ENCODE data around the gene FANCB.

Gene FANCB

DNA sequence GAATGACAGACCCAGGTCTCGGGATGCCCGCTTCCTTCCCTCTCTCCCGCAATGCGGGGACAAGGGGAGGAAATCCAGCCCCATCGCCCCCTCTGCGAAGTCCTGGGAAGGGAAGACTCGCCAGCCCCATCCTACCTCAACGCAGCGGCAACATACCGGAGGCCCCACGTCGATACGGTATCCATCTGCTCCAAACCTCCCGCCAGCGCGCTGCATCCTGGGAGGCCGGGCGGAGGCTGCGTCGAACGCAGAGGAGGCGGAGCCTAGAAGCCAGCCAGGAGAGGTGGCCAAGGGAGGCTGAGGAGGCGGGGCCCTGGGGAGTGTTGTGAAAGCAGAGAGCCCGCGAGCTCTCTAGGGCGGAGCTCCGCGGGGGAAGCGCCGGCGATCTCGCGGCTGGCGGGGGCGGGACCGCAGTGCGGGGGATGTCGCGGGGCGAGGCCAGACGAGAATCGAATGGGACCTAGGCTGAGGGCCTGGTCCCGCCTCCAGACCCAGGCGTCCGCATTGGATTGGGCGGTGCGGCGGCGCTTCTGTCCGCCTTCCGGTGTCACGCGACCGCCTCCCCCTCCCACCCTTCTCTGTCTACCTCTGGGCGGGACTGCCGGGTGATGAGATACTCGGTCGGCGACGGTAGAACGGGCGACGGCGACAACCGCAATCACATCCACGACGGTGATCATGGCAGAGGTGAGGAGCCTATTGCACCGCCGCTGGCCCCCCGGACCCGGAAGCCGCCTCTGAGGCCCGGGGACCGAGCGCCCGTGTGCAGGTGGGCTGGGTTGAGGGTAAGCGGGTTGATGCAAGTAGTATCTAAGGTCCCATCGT, at the start of gene FANCB, which contains the start of gene MOSPD2:
Gene FANCB (minus strand): TSS at position 219 of the 825 bp plus-strand sequence. CDS start 7,559 bp downstream, outside the sequence.
Gene MOSPD2 (plus strand): TSS at position 571 of the 825 bp plus-strand sequence. CDS start 108 bp downstream, at position 679.
- DNase-seq (peak; percentile 89), ATAC-seq (peak; percentile 97)
- peak within 1 kb of the TSS; percentile 80 for H3K4me3 Mint-ChIP-seq
- peak within 1 kb of the TSS; percentile 70 for H3K27ac Mint-ChIP-seq
- H3K9me3 Mint-ChIP-seq = no peaks in the 10 kb centered on the region
- peaks cover 23% of the 10 kb centered on the region for H3K4me1 Mint-ChIP-seq
- H3K36me3 Mint-ChIP-seq (ENCODE audit: low read depth) = peaks cover 18% of the 10 kb centered on the region
- H3K27me3 Mint-ChIP-seq = no peaks in the 10 kb centered on the region

DNA sequence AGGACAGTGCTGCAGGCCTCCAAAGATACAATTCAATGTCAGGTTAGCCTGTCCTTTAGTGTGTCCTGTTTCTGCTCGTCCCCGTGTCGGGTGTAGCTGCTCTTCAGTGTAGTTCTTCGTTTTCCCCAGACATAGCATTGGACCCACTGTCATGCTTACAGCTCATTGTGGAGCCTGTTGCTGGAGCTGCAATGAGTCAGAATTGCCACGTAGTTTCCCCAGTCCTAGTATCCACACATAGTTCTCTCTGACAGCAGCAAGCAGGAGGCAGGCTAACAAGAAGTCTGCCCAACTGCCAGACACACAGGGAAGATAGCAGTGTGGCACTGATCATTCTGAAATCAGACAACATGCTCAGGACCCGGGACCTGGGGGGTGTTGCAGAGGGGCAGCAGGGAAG, 49.6 kb upstream of the FANCB start:
- Mint-ChIP-seq H3K4me1 (no peaks in the 10 kb centered on the region), H3K36me3 (ENCODE audit: low read depth) (peaks cover 2% of the 10 kb centered on the region), H3K27ac (no peak overlapping the region), H3K27me3 (no peaks in the 10 kb centered on the region), H3K9me3 (no peaks in the 10 kb centered on the region), H3K4me3 (no peak overlapping the region)
- DNase-seq (no peak), ATAC-seq (peak; percentile 59)

DNA sequence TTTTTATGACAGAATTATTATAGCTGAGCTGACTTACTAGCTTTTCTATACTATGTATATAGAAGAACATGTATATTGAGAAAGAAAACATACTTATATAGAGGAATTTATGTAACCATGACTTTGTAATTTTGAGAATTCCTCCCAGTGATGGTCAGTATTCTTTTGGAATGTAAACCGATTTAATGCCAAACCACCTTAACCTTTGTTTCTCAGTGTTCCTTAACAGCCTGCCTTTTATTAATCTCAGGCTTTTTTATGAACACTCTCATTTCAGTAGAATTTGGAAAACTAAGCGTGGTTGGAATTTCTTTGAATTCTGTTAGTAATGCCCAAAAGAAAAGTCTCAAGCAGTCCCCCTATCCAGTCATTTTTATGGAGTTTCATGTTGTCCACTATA, 47.3 kb upstream of the FANCB start:
- no peaks in the 10 kb centered on the region for H3K27me3 Mint-ChIP-seq
- ATAC-seq = no peak
- H3K9me3 Mint-ChIP-seq = no peaks in the 10 kb centered on the region
- H3K4me3 Mint-ChIP-seq = no peak overlapping the region
- peaks cover 9% of the 10 kb centered on the region for H3K36me3 Mint-ChIP-seq (ENCODE audit: low read depth)
- no peak overlapping the region for H3K27ac Mint-ChIP-seq
- H3K4me1 Mint-ChIP-seq = no peaks in the 10 kb centered on the region
- DNase-seq = no peak

DNA sequence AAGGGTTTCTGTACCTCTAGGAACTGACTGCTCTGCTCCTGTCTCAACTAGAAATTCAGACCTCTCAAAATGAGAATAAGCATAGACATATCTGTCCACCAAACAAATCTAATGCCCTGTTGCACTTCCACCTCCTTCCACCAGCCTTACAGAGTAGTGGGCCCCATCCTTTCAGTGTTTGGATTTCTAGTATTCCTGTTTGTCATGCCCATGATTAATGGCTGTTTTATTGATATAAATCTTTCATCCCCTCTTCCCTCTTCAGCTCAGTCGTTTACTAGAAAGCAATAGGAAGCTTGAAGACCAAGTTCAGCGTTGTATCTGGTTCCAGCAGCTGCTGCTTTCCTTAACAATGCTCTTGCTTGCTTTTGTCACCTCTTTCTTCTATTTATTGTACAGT, 46.5 kb upstream of the FANCB start:
- no peak for DNase-seq
- Mint-ChIP-seq H3K4me3 (no peak overlapping the region), H3K27me3 (no peaks in the 10 kb centered on the region), H3K4me1 (no peaks in the 10 kb centered on the region), H3K27ac (no peak overlapping the region), H3K9me3 (no peaks in the 10 kb centered on the region), H3K36me3 (ENCODE audit: low read depth) (peaks cover 9% of the 10 kb centered on the region)
- ATAC-seq = no peak

DNA sequence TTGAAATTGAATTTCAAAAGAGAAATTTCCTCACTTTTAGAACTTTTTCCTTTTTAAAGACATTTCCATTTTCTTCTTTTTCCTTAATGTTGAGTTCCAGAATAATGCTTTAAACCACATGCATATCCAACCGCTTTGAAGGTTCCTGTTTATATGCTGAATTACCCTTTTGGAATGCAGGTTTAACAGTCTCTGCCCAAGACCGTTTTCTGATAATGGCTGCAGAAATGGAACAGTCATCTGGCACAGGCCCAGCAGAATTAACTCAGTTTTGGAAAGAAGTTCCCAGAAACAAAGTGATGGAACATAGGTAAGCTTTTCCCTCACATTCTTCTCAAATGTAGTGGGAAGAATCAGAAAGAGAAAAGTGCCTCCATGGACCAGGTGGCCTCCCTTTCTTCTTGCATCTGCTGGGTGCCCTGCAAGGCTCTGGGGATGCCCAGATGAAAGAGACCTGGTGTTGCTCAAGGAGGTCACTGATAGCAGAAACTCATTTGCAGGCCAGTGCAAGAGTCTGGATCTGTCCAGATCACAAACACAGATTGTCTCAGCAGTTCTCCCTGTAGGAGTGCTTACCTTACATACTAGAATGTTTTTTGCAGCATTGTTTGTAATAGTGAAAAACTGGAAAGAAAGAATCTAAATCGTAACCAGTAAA, 43.3 kb upstream of the FANCB start:
- no peak overlapping the region for H3K27ac Mint-ChIP-seq
- no peak overlapping the region for H3K4me3 Mint-ChIP-seq
- H3K4me1 Mint-ChIP-seq = no peaks in the 10 kb centered on the region
- no peaks in the 10 kb centered on the region for H3K27me3 Mint-ChIP-seq
- no peaks in the 10 kb centered on the region for H3K9me3 Mint-ChIP-seq
- ATAC-seq (no peak), DNase-seq (no peak)
- H3K36me3 Mint-ChIP-seq (ENCODE audit: low read depth) = peaks cover 12% of the 10 kb centered on the region

DNA sequence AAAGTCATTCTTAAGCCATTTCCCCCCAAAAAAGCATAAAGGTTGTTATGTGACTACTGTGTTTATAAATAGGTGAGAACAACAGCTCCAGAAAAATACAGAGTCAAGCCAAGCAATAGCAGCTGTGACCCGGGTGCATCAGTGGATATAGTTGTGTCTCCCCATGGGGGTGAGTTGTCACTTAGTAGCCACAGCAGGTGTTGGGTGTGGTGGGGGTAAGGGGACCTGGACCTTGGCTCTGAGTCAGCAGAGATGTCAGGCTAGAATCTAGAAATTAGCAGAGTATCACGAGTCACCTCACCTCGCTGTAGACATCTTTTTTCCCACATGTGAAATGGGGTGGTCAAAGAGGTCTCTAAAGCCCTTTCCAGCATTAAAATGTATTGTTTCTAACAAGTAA, 42.7 kb upstream of the FANCB start:
- ATAC-seq = no peak
- H3K4me1 Mint-ChIP-seq = no peaks in the 10 kb centered on the region
- H3K27ac Mint-ChIP-seq = no peak overlapping the region
- no peak for DNase-seq
- H3K9me3 Mint-ChIP-seq = no peaks in the 10 kb centered on the region
- H3K4me3 Mint-ChIP-seq = no peak overlapping the region
- H3K27me3 Mint-ChIP-seq = no peaks in the 10 kb centered on the region
- peaks cover 13% of the 10 kb centered on the region for H3K36me3 Mint-ChIP-seq (ENCODE audit: low read depth)

DNA sequence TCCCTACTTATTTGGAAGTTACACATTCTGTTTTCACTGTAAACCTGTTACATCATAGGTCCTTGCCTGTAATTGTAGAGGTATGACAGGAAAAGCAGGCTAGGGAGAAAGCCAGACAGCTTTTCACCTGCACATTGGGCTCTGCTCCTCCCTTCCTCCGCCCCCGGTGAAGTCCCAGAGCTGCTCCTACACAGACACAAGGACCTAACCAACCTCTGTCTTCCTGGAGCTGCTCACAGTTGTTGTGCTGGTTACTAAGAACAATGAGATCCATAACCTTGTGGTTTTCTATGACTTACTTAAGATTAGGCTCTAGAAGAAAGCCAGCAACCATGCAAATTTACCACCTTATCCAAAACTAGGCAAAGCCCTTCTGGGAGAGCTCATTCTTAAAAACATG, 40.4 kb upstream of the FANCB start:
- Mint-ChIP-seq H3K36me3 (ENCODE audit: low read depth) (peaks cover 16% of the 10 kb centered on the region), H3K27me3 (no peaks in the 10 kb centered on the region), H3K4me3 (no peak overlapping the region), H3K9me3 (no peaks in the 10 kb centered on the region), H3K4me1 (no peaks in the 10 kb centered on the region), H3K27ac (no peak overlapping the region)
- ATAC-seq (no peak), DNase-seq (no peak)

DNA sequence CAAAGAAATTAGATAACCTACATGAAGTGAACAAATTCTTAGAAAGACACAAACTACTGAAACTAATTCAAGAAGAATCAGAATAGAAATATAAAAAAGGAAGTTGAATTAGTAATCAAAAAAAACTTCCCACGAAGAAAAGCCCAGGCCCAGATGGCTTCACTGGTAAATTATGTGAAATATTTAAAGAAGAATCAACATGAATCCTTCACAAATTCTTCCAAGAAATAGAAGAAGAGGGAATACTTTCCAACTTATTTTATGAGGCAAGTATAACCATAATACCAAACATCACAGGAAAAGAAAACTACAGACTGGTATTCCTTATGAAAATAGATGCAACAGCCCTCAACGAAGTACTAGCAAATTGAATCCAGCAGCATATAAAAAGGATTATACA, 31.0 kb upstream of the FANCB start:
- H3K9me3 Mint-ChIP-seq = no peaks in the 10 kb centered on the region
- no peak overlapping the region for H3K4me3 Mint-ChIP-seq
- ATAC-seq = no peak
- peaks cover 4% of the 10 kb centered on the region for H3K4me1 Mint-ChIP-seq
- no peak for DNase-seq
- no peak overlapping the region for H3K27ac Mint-ChIP-seq
- H3K27me3 Mint-ChIP-seq = no peaks in the 10 kb centered on the region
- peaks cover 25% of the 10 kb centered on the region for H3K36me3 Mint-ChIP-seq (ENCODE audit: low read depth)

DNA sequence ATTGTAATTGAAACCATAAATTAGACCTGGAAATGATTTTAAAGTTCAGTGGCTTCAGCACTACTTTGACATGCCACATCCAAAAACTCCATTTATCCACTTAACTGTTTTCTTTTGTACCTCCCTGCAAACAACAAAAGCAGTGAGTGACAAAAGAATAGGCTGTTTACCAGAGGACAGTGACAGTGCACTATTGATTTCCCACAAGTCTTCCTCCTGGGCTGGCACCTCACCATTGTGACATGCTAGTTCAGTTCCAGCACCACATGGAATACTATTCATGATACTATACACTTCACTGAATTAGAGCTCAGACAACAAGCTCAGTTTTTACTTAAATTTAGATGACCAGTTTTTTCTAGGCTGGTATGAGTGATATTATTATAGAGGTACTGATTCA, 29.7 kb upstream of the FANCB start:
- Mint-ChIP-seq H3K4me1 (peaks cover 4% of the 10 kb centered on the region), H3K27me3 (no peaks in the 10 kb centered on the region), H3K4me3 (no peak overlapping the region), H3K27ac (no peak overlapping the region), H3K36me3 (ENCODE audit: low read depth) (peaks cover 28% of the 10 kb centered on the region), H3K9me3 (no peaks in the 10 kb centered on the region)
- DNase-seq (no peak), ATAC-seq (no peak)

DNA sequence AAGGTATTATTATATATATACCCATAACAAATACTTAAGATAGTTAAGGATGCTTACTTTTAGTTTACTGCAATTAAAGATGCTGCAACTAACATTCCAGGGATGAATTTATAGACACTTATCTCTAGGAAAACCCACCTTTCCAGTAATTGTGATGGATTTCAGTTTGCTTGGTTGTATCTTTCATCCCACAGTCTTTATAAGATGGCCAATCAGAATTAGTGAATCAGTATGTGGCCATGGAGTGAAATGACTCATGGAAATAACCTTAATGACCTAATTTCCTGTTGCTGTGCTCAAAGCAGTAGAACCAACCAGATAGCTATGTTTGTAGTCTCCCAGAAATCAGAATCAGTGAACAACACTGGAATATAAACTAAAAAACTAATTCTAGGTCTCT, 26.7 kb upstream of the FANCB start:
- Mint-ChIP-seq H3K27me3 (no peaks in the 10 kb centered on the region), H3K9me3 (no peaks in the 10 kb centered on the region), H3K4me1 (peaks cover 12% of the 10 kb centered on the region), H3K4me3 (no peak overlapping the region), H3K27ac (peak overlapping the region; percentile 84), H3K36me3 (ENCODE audit: low read depth) (peaks cover 32% of the 10 kb centered on the region)
- DNase-seq (no peak), ATAC-seq (peak; percentile 80)

DNA sequence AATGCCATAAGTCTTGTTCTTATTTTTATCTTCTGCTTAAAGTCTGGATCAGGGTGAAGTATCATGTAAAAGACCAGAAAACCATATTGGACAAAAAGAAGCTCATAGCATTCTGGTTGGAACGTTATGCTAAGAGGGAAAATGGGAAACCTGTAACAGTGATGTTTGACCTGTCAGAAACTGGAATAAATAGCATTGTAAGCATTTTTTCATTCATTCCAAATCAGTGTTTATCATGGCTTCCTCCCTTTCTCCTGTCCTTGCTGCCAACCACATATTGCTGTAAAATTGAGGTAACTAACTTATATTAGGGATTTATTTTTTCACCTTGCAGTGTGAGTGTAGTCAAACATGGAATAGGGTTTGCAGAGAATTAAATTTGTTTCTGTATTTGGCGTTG, 24.2 kb upstream of the FANCB start:
- Mint-ChIP-seq H3K9me3 (no peaks in the 10 kb centered on the region), H3K4me1 (peaks cover 12% of the 10 kb centered on the region), H3K27me3 (no peaks in the 10 kb centered on the region)

DNA sequence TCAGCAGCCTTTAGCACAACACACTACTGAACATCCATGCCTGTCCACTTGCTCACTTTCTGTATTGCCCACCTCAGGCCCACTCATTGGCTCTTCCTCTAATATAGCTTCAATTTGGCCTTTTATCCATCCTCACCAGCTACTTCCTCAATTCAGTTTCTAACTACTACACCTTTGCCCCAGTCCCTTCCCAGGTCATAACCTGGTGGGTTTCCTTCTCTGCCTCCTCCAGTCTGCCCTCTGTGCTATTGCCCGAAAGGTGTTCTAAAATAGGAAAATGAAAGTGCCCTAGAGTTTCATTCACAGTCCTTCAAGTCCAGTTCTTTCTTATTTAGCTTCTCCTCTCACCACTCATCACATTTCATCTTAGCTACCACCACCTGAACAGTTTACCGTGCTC, 23.4 kb upstream of the FANCB start:
- H3K9me3 Mint-ChIP-seq = no peaks in the 10 kb centered on the region
- no peaks in the 10 kb centered on the region for H3K27me3 Mint-ChIP-seq
- H3K4me1 Mint-ChIP-seq = peaks cover 12% of the 10 kb centered on the region
- H3K27ac Mint-ChIP-seq = no peak overlapping the region
- peaks cover 15% of the 10 kb centered on the region for H3K36me3 Mint-ChIP-seq (ENCODE audit: low read depth)
- no peak for ATAC-seq
- no peak for DNase-seq
- H3K4me3 Mint-ChIP-seq = no peak overlapping the region

More for the DNA sequence above, 24.2 kb upstream of the FANCB start:
- DNase-seq (no peak), ATAC-seq (no peak)
- H3K27ac Mint-ChIP-seq = no peak overlapping the region
- H3K36me3 Mint-ChIP-seq (ENCODE audit: low read depth) = peaks cover 16% of the 10 kb centered on the region
- no peak overlapping the region for H3K4me3 Mint-ChIP-seq

DNA sequence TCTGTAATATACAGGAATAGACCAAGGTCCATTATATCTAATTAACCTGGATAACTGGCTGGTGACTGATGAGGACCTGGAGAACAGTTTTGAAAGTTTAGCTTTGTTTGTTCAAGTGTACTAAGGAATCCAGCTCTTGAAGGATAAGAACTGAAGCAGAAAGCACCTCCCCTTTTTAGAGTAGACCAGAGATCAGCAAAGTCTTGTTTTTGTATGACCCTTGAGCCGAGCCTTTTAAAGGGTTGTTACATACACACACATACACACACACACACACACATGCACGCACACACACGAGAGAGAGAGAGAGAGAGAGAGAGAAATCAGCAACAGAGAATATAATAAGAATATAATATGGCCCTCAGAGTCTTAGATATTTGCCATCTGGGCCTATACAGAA, 13.4 kb upstream of the FANCB start:
- ATAC-seq (no peak), DNase-seq (no peak)
- H3K27ac Mint-ChIP-seq = peak overlapping the region; percentile 9
- H3K9me3 Mint-ChIP-seq = no peaks in the 10 kb centered on the region
- H3K27me3 Mint-ChIP-seq = no peaks in the 10 kb centered on the region
- H3K4me1 Mint-ChIP-seq = peaks cover 26% of the 10 kb centered on the region
- H3K36me3 Mint-ChIP-seq (ENCODE audit: low read depth) = peaks cover 6% of the 10 kb centered on the region
- H3K4me3 Mint-ChIP-seq = no peak overlapping the region

DNA sequence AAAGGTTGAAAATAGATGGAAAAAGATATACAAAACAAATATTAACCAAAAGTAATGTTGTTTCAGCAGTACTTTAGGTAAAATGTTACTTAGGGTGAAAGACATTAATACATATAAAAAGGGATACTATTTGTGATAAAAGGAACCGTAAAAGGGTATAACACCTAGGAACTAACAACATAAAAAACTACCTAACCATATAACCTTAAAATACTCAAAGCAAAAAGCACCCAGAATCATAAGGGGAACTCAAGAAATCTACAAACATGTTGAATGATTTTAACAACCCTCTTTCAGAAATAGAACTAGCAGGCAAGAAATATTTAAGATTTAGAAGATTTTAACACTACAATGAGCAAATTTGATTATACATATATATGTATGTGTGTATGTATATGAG, 11.8 kb upstream of the FANCB start:
- DNase-seq = no peak
- Mint-ChIP-seq H3K9me3 (no peaks in the 10 kb centered on the region), H3K4me1 (peaks cover 29% of the 10 kb centered on the region), H3K4me3 (no peak overlapping the region), H3K27ac (peak overlapping the region; percentile 82), H3K36me3 (ENCODE audit: low read depth) (peaks cover 4% of the 10 kb centered on the region), H3K27me3 (no peaks in the 10 kb centered on the region)
- no peak for ATAC-seq

DNA sequence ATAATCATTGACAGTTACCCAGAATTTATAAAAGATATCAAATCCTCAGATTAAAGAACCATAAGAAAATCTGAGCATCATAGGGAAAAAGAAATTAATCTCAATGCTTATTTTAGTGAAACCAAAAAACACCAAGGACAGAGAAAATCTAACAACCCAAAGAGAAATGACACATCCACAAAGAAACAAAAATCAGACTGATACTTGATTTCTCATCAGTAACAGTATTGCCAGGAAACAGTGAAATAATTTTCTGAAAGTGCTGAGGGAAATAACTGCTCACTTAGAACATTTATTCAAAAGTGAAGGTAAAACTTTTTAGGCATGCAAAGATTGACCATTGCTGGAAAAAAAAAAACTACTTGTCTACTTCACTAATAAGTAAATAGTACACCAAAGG, 11.0 kb upstream of the FANCB start:
- DNase-seq (no peak), ATAC-seq (no peak)
- Mint-ChIP-seq H3K4me3 (no peak overlapping the region), H3K9me3 (no peaks in the 10 kb centered on the region), H3K27me3 (no peaks in the 10 kb centered on the region), H3K27ac (peak overlapping the region; percentile 82), H3K4me1 (peaks cover 35% of the 10 kb centered on the region), H3K36me3 (ENCODE audit: low read depth) (peaks cover 4% of the 10 kb centered on the region)
